Endothelial cell of umbilical vein (primary cell): ENCODE data around the gene TNIK. TPM values are rescaled to one million over a fixed set of nuclear protein-coding genes. Genes with fewer than 3 reads are reported as not detected.

Experiments
- BruUV-seq: library from RNA; stranded (reverse); fragments of 400-500 nt; replicated peaks from 2 replicates; lab custom pipeline; 2021; lab: Mats Ljungman, UMichigan
- CTCF ChIA-PET: fragments of 300-600, 350-600 bp; sonication (Branson Sonifier 250); formaldehyde crosslinking; loops from one replicate; lab custom pipeline; 2021; ENCODE audit warnings: antibody characterized with exemption, inconsistent platforms; lab: Charles Lee
- POLR2A ChIA-PET: fragments of 300-600, 350-600 bp; sonication (Branson Sonifier 250); formaldehyde crosslinking; loops from one replicate; lab custom pipeline; 2021; ENCODE audit warnings: antibody characterized with exemption, inconsistent platforms; lab: Charles Lee
- DNase-seq: peaks from one replicate; pipeline ENCODE4 v3.0.0-alpha.2; 2011; ENCODE audit warnings: low read depth, low spot score
- FAIRE-seq: peaks from 2 replicates; lab custom pipeline; 2011; peaks lifted over from hg19 to GRCh38; lab: Jason Lieb, UNC
- H2AFZ ChIP-seq: 2 replicates; pipeline ENCODE4 v1.6.0; 2012; ENCODE audit warnings: low read depth, low read length, control low read depth, inconsistent platforms
- H3K27ac ChIP-seq: 2 replicates; pipeline ENCODE4 v1.5.1; 2011; ENCODE audit warnings: low read depth, mild to moderate bottlenecking, control low read depth, low read length, moderate library complexity; ENCODE audit not compliant: insufficient read depth
- H3K27me3 ChIP-seq, 2 experiments: 2 replicates each; pipeline versions ENCODE4 v1.6.0 to v1.6.1; 2011; ENCODE audit warnings: low read length in 2 of 2, mixed read lengths in 1 of 2; ENCODE audit not compliant: control insufficient read depth in 2 of 2, insufficient read depth in 2 of 2
- H3K36me3 ChIP-seq, 2 experiments: 2 replicates in 1 of 2; 3 replicates in 1 of 2; pipeline ENCODE4 v1.5.1; 2011; ENCODE audit warnings: low read length in 2 of 2, mild to moderate bottlenecking in 1 of 2, moderate library complexity in 1 of 2; ENCODE audit not compliant: control insufficient read depth in 2 of 2, insufficient read depth in 2 of 2; ENCODE audit errors: extremely low read depth in 1 of 2
- H3K4me1 ChIP-seq: 3 replicates; pipeline ENCODE4 v1.5.1; 2011; ENCODE audit warnings: mild to moderate bottlenecking, low read length; ENCODE audit not compliant: control insufficient read depth, insufficient read depth; ENCODE audit errors: extremely low read depth
- H3K4me2 ChIP-seq: 2 replicates; pipeline ENCODE4 v1.6.1; 2011; ENCODE audit warnings: low read length, control low read depth, mixed read lengths; ENCODE audit not compliant: insufficient read depth
- H3K4me3 ChIP-seq, 3 experiments: fragments of 200-600 bp in 1 of 3; sonication (generic), shearing (Covaris generic) in 1 of 3; replicated peaks in 1 of 3; 2 replicates each; pipeline ENCODE4 v1.5.1; 2011 to 2016; ENCODE audit warnings: control low read depth in 3 of 3, low read length in 3 of 3, mild to moderate bottlenecking in 2 of 3, inconsistent platforms in 1 of 3, low read depth in 1 of 3, moderate library complexity in 1 of 3; ENCODE audit not compliant: insufficient read depth in 1 of 3
- H3K79me2 ChIP-seq: 2 replicates; pipeline ENCODE4 v1.6.0; 2012; ENCODE audit warnings: low read length, inconsistent platforms; ENCODE audit not compliant: control insufficient read depth, insufficient read depth
- H3K9ac ChIP-seq: replicated peaks from 2 replicates; pipeline ENCODE3; 2011; ENCODE audit warnings: low read length, control low read depth; ENCODE audit not compliant: insufficient read depth; ENCODE audit errors: extremely low read depth
- H3K9me1 ChIP-seq: replicated peaks from 3 replicates; pipeline ENCODE4 v1.6.0; 2011; ENCODE audit warnings: mild to moderate bottlenecking, low read length; ENCODE audit not compliant: control insufficient read depth, insufficient read depth; ENCODE audit errors: extremely low read depth
- H3K9me3 ChIP-seq: replicated peaks from 2 replicates; pipeline ENCODE4 v1.5.1; 2012; ENCODE audit warnings: low read length, inconsistent platforms; ENCODE audit not compliant: control insufficient read depth, insufficient read depth
- H4K20me1 ChIP-seq: replicated peaks from 2 replicates; pipeline ENCODE3; 2011; ENCODE audit warnings: mild to moderate bottlenecking, low read length; ENCODE audit not compliant: control insufficient read depth, insufficient read depth; ENCODE audit errors: extremely low read depth
- EZH2 ChIP-seq: IDR thresholded peaks from 2 replicates; pipeline ENCODE4 v1.6.1; 2012; ENCODE audit warnings: borderline replicate concordance, low read depth, mild to moderate bottlenecking, moderate library complexity, low read length, inconsistent platforms; ENCODE audit not compliant: severe bottlenecking
- FOS ChIP-seq: IDR thresholded peaks from 2 replicates; pipeline ENCODE4 v1.6.1; 2011; ENCODE audit warnings: mild to moderate bottlenecking, low read length, moderate library complexity, borderline replicate concordance; ENCODE audit not compliant: insufficient read depth
- GATA2 ChIP-seq: IDR thresholded peaks from 2 replicates; pipeline ENCODE4 v1.7.0; 2011; ENCODE audit warnings: low read depth, mild to moderate bottlenecking, moderate library complexity, mixed read lengths, low read length; ENCODE audit not compliant: insufficient read length, insufficient read depth
- JUN ChIP-seq: IDR thresholded peaks from 2 replicates; pipeline ENCODE4 v1.6.1; 2011; ENCODE audit warnings: borderline replicate concordance, low read depth; ENCODE audit not compliant: insufficient read length, insufficient read depth
- MYC ChIP-seq: IDR thresholded peaks from one replicate; pipeline ENCODE4 v1.6.1; 2011; ENCODE audit warnings: mild to moderate bottlenecking, low read depth, low read length
- POLR2A ChIP-seq: IDR thresholded peaks from 2 replicates; pipeline ENCODE4 v1.6.1; 2012; ENCODE audit warnings: low read depth, mild to moderate bottlenecking, control low read depth, low read length
- POLR2AphosphoS5 ChIP-seq: IDR thresholded peaks from 2 replicates; pipeline ENCODE4 v1.6.1; 2012; ENCODE audit warnings: low read depth, mild to moderate bottlenecking, control low read depth, low read length, moderate library complexity; ENCODE audit not compliant: insufficient read depth
- dilution Hi-C: fragments of 300-500 bp; cut with MboI; formaldehyde crosslinking; loops from one replicate; pipeline ENCODE4 v1.15.0; 2019; ENCODE audit warnings: low sequenced_read_pairs; ENCODE audit not compliant: extremely low pct_ligation_motif_present
- intact Hi-C: fragments of 100-400 bp; cut with micrococcal nuclease; formaldehyde crosslinking; loops from one replicate; pipeline ENCODE4 v1.10.0; 2022
- polyA plus RNA-seq, 4 experiments: library from polyadenylated mRNA; depleted of rRNA in 3 of 4; stranded (reverse) in 3 of 4; unstranded in 1 of 4; fragments of >200 nt; gene quantifications; 2 replicates each; pipeline versions ENCODE4 v1.2.1 to v1.2.3, GENCODE V29; 2011 to 2012; ENCODE audit warnings: missing spikeins in 1 of 4
- total RNA-seq: library from RNA; stranded (reverse); gene quantifications from 2 replicates; pipeline ENCODE4 v1.2.3, GENCODE V29; 2021
- TF ChIP-seq, protein P1 (sequence below), 2 donors: IDR thresholded peaks; 1 replicate in 1 of 2; 2 replicates in 1 of 2; pipeline ENCODE4 v1.5.1; 2011; ENCODE audit warnings: low read length in 2 of 2, mild to moderate bottlenecking in 2 of 2, moderate library complexity in 2 of 2, control low read depth in 1 of 2, inconsistent platforms in 1 of 2, low read depth in 1 of 2; ENCODE audit not compliant: insufficient read depth in 1 of 2; ENCODE audit errors: extremely low read depth in 1 of 2
- TF ChIP-seq, protein P2 (sequence below): IDR thresholded peaks from 2 replicates; pipeline ENCODE4 v1.6.1; 2011; ENCODE audit not compliant: insufficient read depth, insufficient read length

Gene TNIK
- total and polyA plus RNA-seq, 2 donors (not counting 3 experiments of a cell fraction or from before 2014, with no cell fraction given): 10.9 to 39.7 TPM

GRCh38 chr3:171416666-171417065, 43.5 kb downstream of the TNIK start:
- BruUV-seq: no TSS peak
- dilution Hi-C loops: no loop called here
- CTCF ChIA-PET: interaction anchor here (0.9 to 1.3 kb wide), 3 partner anchors 12 to 20 kb away, joined by 3 to 5 read pairs (median 4); no protein-coding TSS in a partner anchor
- intact Hi-C loops: no loop called here
- no peaks in the 10 kb centered on the region for H4K20me1 ChIP-seq
- no peak overlapping the region for H2AFZ ChIP-seq
- H3K36me3 ChIP-seq: no peaks in the 10 kb centered on the region
- H3K4me1 ChIP-seq: peaks cover 23% of the 10 kb centered on the region
- POLR2A ChIA-PET: no interaction called here
- H3K4me3 ChIP-seq: no peak overlapping the region
- no peaks in the 10 kb centered on the region for H3K9me1 ChIP-seq
- no peak for FAIRE-seq
- H3K27ac ChIP-seq: no peak overlapping the region
- H3K79me2 ChIP-seq: peaks cover 30% of the 10 kb centered on the region
- no peaks in the 10 kb centered on the region for H3K27me3 ChIP-seq
- DNase-seq: no peak
- no peaks in the 10 kb centered on the region for H3K9me3 ChIP-seq
- no peak overlapping the region for H3K4me2 ChIP-seq
- H3K9ac ChIP-seq: no peak overlapping the region
- no peak for TF ChIP-seq POLR2A
- TF ChIP-seq EZH2: no peak
- TF ChIP-seq MYC: no peak
- TF ChIP-seq POLR2AphosphoS5: no peak
- no peak for TF ChIP-seq JUN
- TF ChIP-seq, protein P1, sequence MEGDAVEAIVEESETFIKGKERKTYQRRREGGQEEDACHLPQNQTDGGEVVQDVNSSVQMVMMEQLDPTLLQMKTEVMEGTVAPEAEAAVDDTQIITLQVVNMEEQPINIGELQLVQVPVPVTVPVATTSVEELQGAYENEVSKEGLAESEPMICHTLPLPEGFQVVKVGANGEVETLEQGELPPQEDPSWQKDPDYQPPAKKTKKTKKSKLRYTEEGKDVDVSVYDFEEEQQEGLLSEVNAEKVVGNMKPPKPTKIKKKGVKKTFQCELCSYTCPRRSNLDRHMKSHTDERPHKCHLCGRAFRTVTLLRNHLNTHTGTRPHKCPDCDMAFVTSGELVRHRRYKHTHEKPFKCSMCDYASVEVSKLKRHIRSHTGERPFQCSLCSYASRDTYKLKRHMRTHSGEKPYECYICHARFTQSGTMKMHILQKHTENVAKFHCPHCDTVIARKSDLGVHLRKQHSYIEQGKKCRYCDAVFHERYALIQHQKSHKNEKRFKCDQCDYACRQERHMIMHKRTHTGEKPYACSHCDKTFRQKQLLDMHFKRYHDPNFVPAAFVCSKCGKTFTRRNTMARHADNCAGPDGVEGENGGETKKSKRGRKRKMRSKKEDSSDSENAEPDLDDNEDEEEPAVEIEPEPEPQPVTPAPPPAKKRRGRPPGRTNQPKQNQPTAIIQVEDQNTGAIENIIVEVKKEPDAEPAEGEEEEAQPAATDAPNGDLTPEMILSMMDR (IDR thresholded peaks at IDR 0.05; ENCODE audit: extremely low read depth in 1 of 2, insufficient read depth in 1 of 2, low read depth in 1 of 2, low read length in 2 of 2): no peak
- no peak for TF ChIP-seq GATA2
- no peak for TF ChIP-seq FOS
- TF ChIP-seq, protein P2, sequence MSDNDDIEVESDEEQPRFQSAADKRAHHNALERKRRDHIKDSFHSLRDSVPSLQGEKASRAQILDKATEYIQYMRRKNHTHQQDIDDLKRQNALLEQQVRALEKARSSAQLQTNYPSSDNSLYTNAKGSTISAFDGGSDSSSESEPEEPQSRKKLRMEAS: no peak
